SK-N-SH (cell line): ENCODE results near the gene TPRG1. TPM values are rescaled to one million over a fixed set of nuclear protein-coding genes. Genes with fewer than 3 reads are reported as not detected.

Experiments used
- CTCF ChIA-PET: fragments of 300-600, 350-600 bp; formaldehyde crosslinking; extraction: SDS; loops from one replicate; lab custom pipeline; 2021; lab: Yijun Ruan, JAX
- POLR2A ChIA-PET: fragments of 350-600 bp; sonication (Branson Sonifier 250); formaldehyde crosslinking; extraction: SDS; loops from one replicate; lab custom pipeline; 2020; ENCODE audit warnings: antibody characterized with exemption, inconsistent platforms; lab: Yijun Ruan, JAX
- DNase-seq: peaks from one replicate; pipeline ENCODE4 v3.0.0; 2012
- H2AFZ ChIP-seq: fragments of 200-600 bp; sonication (generic); 2 replicates; pipeline ENCODE4 v1.8.1; 2016; ENCODE audit warnings: antibody characterized with exemption, mild to moderate bottlenecking, low read depth
- H3F3A ChIP-seq: fragments of 200-600 bp; sonication (generic); replicated peaks from 2 replicates; pipeline ENCODE3; 2016; ENCODE audit warnings: antibody characterized with exemption, mild to moderate bottlenecking; ENCODE audit not compliant: insufficient read depth
- H3K27ac ChIP-seq, 2 experiments: fragments of 200-500 bp in 1 of 2; fragments of 200-600 bp in 1 of 2; sonication (Bioruptor generic) in 1 of 2; sonication (generic), shearing (Covaris generic) in 1 of 2; 2 replicates each; pipeline versions ENCODE4 v1.5.1 to v1.6.1; 2014 to 2016; ENCODE audit warnings: low read depth in 2 of 2, inconsistent platforms in 1 of 2, low read length in 1 of 2, mild to moderate bottlenecking in 1 of 2, mixed read lengths in 1 of 2
- H3K27me3 ChIP-seq: fragments of 200-600 bp; sonication (generic), shearing (Covaris generic); 2 replicates; pipeline ENCODE4 v1.6.1; 2016; ENCODE audit warnings: mixed run types; ENCODE audit not compliant: insufficient read depth
- H3K36me3 ChIP-seq, 2 experiments: fragments of 200-500 bp in 1 of 2; fragments of 200-600 bp in 1 of 2; sonication (Bioruptor generic) in 1 of 2; sonication (generic) in 1 of 2; replicated peaks in 1 of 2; 2 replicates each; pipeline versions ENCODE3 to v1.5.1; 2014 to 2016; ENCODE audit warnings: low read length in 1 of 2, mild to moderate bottlenecking in 1 of 2; ENCODE audit not compliant: insufficient read depth in 2 of 2, control insufficient read depth in 1 of 2
- H3K4me1 ChIP-seq, 2 experiments: fragments of 200-500 bp in 1 of 2; fragments of 200-600 bp in 1 of 2; sonication (Bioruptor generic) in 1 of 2; sonication (generic), shearing (Covaris generic) in 1 of 2; 2 replicates each; pipeline versions ENCODE4 v1.5.1 to v1.6.1; 2014 to 2016; ENCODE audit warnings: low read depth in 1 of 2, low read length in 1 of 2, mixed run types in 1 of 2; ENCODE audit not compliant: insufficient read depth in 2 of 2, control insufficient read depth in 1 of 2
- H3K4me2 ChIP-seq: fragments of 200-600 bp; sonication (generic), shearing (Covaris generic); 2 replicates; pipeline ENCODE4 v1.6.1; 2017; ENCODE audit warnings: mixed run types
- H3K4me3 ChIP-seq, 2 experiments: fragments of 200-500 bp in 1 of 2; fragments of 200-600 bp in 1 of 2; sonication (Bioruptor generic) in 1 of 2; sonication (generic), shearing (Covaris generic) in 1 of 2; 2 replicates each; pipeline versions ENCODE4 v1.5.1 to v1.8.1; 2014 to 2016; ENCODE audit warnings: low read depth in 2 of 2, inconsistent platforms in 1 of 2, low read length in 1 of 2, mild to moderate bottlenecking in 1 of 2, mixed read lengths in 1 of 2, moderate library complexity in 1 of 2
- H3K79me2 ChIP-seq: fragments of 200-600 bp; sonication (generic); 2 replicates; pipeline ENCODE4 v1.8.1; 2017; ENCODE audit warnings: mild to moderate bottlenecking; ENCODE audit not compliant: insufficient read depth
- H3K9ac ChIP-seq: fragments of 200-600 bp; sonication (generic); 2 replicates; pipeline ENCODE4 v1.6.1; 2017; ENCODE audit warnings: mixed run types
- H3K9me2 ChIP-seq: fragments of 200-600 bp; sonication (generic); 2 replicates; pipeline ENCODE4 v1.6.1; 2017; ENCODE audit warnings: mixed run types
- H3K9me3 ChIP-seq: fragments of 200-600 bp; sonication (generic); 2 replicates; pipeline ENCODE4 v1.6.1; 2017; ENCODE audit warnings: mixed run types, mild to moderate bottlenecking, moderate library complexity
- H4K20me1 ChIP-seq: fragments of 200-600 bp; sonication (generic); 2 replicates; pipeline ENCODE4 v1.6.1; 2017; ENCODE audit warnings: mild to moderate bottlenecking, mixed run types; ENCODE audit not compliant: insufficient read depth
- CHD2 ChIP-seq: fragments of 150-350 bp; IDR thresholded peaks from 2 replicates; pipeline ENCODE4 v1.6.1; 2018; ENCODE audit warnings: low read length; ENCODE audit not compliant: partially characterized antibody
- CTCF ChIP-seq: fragments of 200-600 bp; sonication (generic); IDR thresholded peaks from 2 replicates; pipeline ENCODE4 v1.6.1; 2017; ENCODE audit warnings: antibody characterized with exemption, mild to moderate bottlenecking, moderate library complexity
- ELF1 ChIP-seq: IDR thresholded peaks from 2 replicates; pipeline ENCODE4 v1.4.0; 2012
- EP300 ChIP-seq, 2 experiments: IDR thresholded peaks; 2 replicates each; pipeline versions ENCODE4 v1.4.0 to v1.6.1; 2012; ENCODE audit warnings: borderline replicate concordance in 1 of 2, low read depth in 1 of 2, low read length in 1 of 2
- FOXJ3 ChIP-seq: sonication (generic); formaldehyde crosslinking; IDR thresholded peaks from 2 replicates; pipeline ENCODE4 v1.5.1; 2020; ENCODE audit warnings: mild to moderate bottlenecking, missing genetic modification reagents
- IRF3 ChIP-seq: fragments of 150-350 bp; IDR thresholded peaks from 2 replicates; pipeline ENCODE4 v1.6.1; 2016; ENCODE audit warnings: mild to moderate bottlenecking, low read depth, low read length
- JUND ChIP-seq: IDR thresholded peaks from 2 replicates; pipeline ENCODE4 v1.4.0; 2012
- NFIC ChIP-seq: IDR thresholded peaks from 2 replicates; pipeline ENCODE4 v1.4.0; 2012; ENCODE audit warnings: borderline replicate concordance
- RAD21 ChIP-seq: IDR thresholded peaks from 2 replicates; pipeline ENCODE4 v1.6.1; 2012; ENCODE audit warnings: mild to moderate bottlenecking, low read length
- RFX5 ChIP-seq: IDR thresholded peaks from 2 replicates; pipeline ENCODE4 v1.6.1; 2012; ENCODE audit warnings: mild to moderate bottlenecking, improper control_type of control experiment, low read length
- RXRA ChIP-seq: IDR thresholded peaks from 2 replicates; pipeline ENCODE4 v1.4.0; 2012; ENCODE audit warnings: low read depth, mild to moderate bottlenecking, borderline replicate concordance
- TCF12 ChIP-seq: IDR thresholded peaks from 2 replicates; pipeline ENCODE4 v1.4.0; 2012
- TEAD4 ChIP-seq: IDR thresholded peaks from 2 replicates; pipeline ENCODE4 v1.4.0; 2012; ENCODE audit warnings: mild to moderate bottlenecking, borderline replicate concordance; ENCODE audit not compliant: insufficient read depth
- USF1 ChIP-seq: IDR thresholded peaks from 2 replicates; pipeline ENCODE4 v1.4.0; 2012; ENCODE audit warnings: low read depth, borderline replicate concordance
- YY1 ChIP-seq: IDR thresholded peaks from 2 replicates; pipeline ENCODE4 v1.4.0; 2012; ENCODE audit warnings: low read depth, mild to moderate bottlenecking
- ZBTB33 ChIP-seq: IDR thresholded peaks from 2 replicates; pipeline ENCODE4 v1.4.0; 2012; ENCODE audit warnings: low read depth, borderline replicate concordance
- WGBS: methylation state at CpG from one replicate; pipeline ENCODE4 v1.1.6; 2017; ENCODE audit warnings: low lambda C conversion rate; 5-methylcytosine and 5-hydroxymethylcytosine counted together
- polyA plus RNA-seq, 3 experiments: library from polyadenylated mRNA; depleted of rRNA; stranded (reverse); fragments of >200 nt; gene quantifications; 2 replicates each; pipeline ENCODE4 v1.2.3, GENCODE V29; 2012
- TF ChIP-seq, protein P1 (sequence below): fragments of 150-350 bp; IDR thresholded peaks from 2 replicates; pipeline ENCODE4 v1.6.1; 2017; ENCODE audit warnings: antibody characterized with exemption, low read length, low read depth, borderline replicate concordance
- TF ChIP-seq, protein P2 (sequence below): IDR thresholded peaks from 2 replicates; pipeline ENCODE4; 2012
- TF ChIP-seq, protein P3 (sequence below): IDR thresholded peaks from 2 replicates; pipeline ENCODE4 v1.6.1; 2012; ENCODE audit warnings: mild to moderate bottlenecking, low read depth, low read length, moderate library complexity

The TPRG1 gene
- polyA plus RNA-seq, 1 of the 3 experiments (the other 2 are of a cell fraction) = 0.64 TPM

DNA sequence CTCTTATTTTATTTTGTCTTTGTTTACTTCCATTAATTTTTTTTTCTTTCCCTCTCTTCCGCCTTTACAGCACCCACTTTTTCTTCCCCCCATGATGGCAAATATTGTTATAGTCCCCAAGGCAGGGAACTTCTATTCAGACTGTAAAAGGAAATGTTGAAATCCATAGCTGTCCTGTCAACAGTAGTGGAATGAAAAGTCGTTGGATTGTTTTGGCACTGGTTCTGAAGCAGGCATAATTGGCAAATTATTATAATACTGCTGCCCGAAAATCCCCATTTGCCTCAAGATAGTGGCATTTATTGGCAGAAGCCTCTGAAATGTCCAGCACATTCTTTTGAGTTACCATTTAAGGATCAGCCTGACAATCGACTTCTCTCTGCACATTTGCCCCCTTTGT is 150.6 kb downstream of the TPRG1 start:
- no peaks in the 10 kb centered on the region for H3K9me3 ChIP-seq
- H3K79me2 ChIP-seq = no peaks in the 10 kb centered on the region
- no peaks in the 10 kb centered on the region for H3K36me3 ChIP-seq
- H3F3A ChIP-seq = no peaks in the 10 kb centered on the region
- H4K20me1 ChIP-seq = no peaks in the 10 kb centered on the region
- CTCF ChIA-PET = no interaction called here
- H3K4me2 ChIP-seq = no peak overlapping the region
- no peak for DNase-seq
- no peaks in the 10 kb centered on the region for H3K4me1 ChIP-seq
- TF ChIP-seq TCF12 = no peak
- no peak for TF ChIP-seq CTCF
- TF ChIP-seq ZBTB33 = no peak
- no peak for TF ChIP-seq TEAD4
- TF ChIP-seq NFIC = no peak
- no peak for TF ChIP-seq USF1
- TF ChIP-seq, protein P1, sequence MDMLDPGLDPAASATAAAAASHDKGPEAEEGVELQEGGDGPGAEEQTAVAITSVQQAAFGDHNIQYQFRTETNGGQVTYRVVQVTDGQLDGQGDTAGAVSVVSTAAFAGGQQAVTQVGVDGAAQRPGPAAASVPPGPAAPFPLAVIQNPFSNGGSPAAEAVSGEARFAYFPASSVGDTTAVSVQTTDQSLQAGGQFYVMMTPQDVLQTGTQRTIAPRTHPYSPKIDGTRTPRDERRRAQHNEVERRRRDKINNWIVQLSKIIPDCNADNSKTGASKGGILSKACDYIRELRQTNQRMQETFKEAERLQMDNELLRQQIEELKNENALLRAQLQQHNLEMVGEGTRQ = no peak
- no peak for TF ChIP-seq RXRA
- no peak for TF ChIP-seq IRF3
- TF ChIP-seq JUND = no peak
- no peak for TF ChIP-seq ELF1
- TF ChIP-seq, protein P2, sequence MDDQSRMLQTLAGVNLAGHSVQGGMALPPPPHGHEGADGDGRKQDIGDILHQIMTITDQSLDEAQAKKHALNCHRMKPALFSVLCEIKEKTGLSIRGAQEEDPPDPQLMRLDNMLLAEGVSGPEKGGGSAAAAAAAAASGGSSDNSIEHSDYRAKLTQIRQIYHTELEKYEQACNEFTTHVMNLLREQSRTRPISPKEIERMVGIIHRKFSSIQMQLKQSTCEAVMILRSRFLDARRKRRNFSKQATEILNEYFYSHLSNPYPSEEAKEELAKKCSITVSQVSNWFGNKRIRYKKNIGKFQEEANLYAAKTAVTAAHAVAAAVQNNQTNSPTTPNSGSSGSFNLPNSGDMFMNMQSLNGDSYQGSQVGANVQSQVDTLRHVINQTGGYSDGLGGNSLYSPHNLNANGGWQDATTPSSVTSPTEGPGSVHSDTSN = no peak
- TF ChIP-seq FOXJ3 (CRISPR knock-in tag) = no peak
- TF ChIP-seq RAD21 = no peak
- no peak for TF ChIP-seq YY1
- TF ChIP-seq, protein P3, sequence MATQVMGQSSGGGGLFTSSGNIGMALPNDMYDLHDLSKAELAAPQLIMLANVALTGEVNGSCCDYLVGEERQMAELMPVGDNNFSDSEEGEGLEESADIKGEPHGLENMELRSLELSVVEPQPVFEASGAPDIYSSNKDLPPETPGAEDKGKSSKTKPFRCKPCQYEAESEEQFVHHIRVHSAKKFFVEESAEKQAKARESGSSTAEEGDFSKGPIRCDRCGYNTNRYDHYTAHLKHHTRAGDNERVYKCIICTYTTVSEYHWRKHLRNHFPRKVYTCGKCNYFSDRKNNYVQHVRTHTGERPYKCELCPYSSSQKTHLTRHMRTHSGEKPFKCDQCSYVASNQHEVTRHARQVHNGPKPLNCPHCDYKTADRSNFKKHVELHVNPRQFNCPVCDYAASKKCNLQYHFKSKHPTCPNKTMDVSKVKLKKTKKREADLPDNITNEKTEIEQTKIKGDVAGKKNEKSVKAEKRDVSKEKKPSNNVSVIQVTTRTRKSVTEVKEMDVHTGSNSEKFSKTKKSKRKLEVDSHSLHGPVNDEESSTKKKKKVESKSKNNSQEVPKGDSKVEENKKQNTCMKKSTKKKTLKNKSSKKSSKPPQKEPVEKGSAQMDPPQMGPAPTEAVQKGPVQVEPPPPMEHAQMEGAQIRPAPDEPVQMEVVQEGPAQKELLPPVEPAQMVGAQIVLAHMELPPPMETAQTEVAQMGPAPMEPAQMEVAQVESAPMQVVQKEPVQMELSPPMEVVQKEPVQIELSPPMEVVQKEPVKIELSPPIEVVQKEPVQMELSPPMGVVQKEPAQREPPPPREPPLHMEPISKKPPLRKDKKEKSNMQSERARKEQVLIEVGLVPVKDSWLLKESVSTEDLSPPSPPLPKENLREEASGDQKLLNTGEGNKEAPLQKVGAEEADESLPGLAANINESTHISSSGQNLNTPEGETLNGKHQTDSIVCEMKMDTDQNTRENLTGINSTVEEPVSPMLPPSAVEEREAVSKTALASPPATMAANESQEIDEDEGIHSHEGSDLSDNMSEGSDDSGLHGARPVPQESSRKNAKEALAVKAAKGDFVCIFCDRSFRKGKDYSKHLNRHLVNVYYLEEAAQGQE = no peak
- no peak for TF ChIP-seq CHD2
- TF ChIP-seq EP300 (IDR thresholded peaks at IDR 0.05; ENCODE audit: borderline replicate concordance in 1 of 2, low read depth in 1 of 2, low read length in 1 of 2) = no peak
- TF ChIP-seq RFX5 = no peak
- 6% methylated on average over 4 of the region's 4 CpGs for WGBS
- no peaks in the 10 kb centered on the region; the same call in 1 of the 2 replicates for H3K9me2 ChIP-seq
- H3K27me3 ChIP-seq = 0 out of 2 replicates have a peak, but pooled peaks cover 5% of the 10 kb centered on the region
- H2AFZ ChIP-seq = no peak overlapping the region
- no peak overlapping the region for H3K27ac ChIP-seq
- H3K4me3 ChIP-seq = no peak overlapping the region
- no peak overlapping the region for H3K9ac ChIP-seq
- POLR2A ChIA-PET = no interaction called here
